ENCODE results near the gene A3GALT2. TPM values are rescaled to one million over a fixed set of nuclear protein-coding genes. Genes with fewer than 3 reads are reported as not detected.

The A3GALT2 gene
- total and polyA plus RNA-seq, 4 donors, result 0.33 to 0.57 TPM; not detected in 2

- no peaks in the 10 kb centered on the region for H3K27me3 ChIP-seq (ENCODE audit: control insufficient read depth, insufficient read depth, low read length)
- H3K36me3 ChIP-seq (ENCODE audit: control insufficient read depth, insufficient read depth, low read length), result peaks cover 2% of the 10 kb centered on the region
- H3K4me3 ChIP-seq (ENCODE audit: low read depth, low read length), result peak overlapping the region; percentile 52
- DNase-seq (ENCODE audit: low read depth in 4 of 6, low spot score in 6 of 6), result no peak
- peak overlapping the region; percentile 86 for H3K27ac ChIP-seq (ENCODE audit: low read depth, low read length)
- WGBS (ENCODE audit: insufficient coverage), result 80% methylated on average over 1 of the region's 3 CpGs
- H3K9me3 ChIP-seq (ENCODE audit: control insufficient read depth, insufficient read depth, low read length), result no peaks in the 10 kb centered on the region
- H3K4me1 ChIP-seq (ENCODE audit: control insufficient read depth, insufficient read depth, low read length), result peaks cover 47% of the 10 kb centered on the region
Observed at GRCh38 chr1:33346533-33346926, 25.6 kb upstream of the A3GALT2 start.

- no CpG with 5 or more reads among the region's 2 CpGs for WGBS (ENCODE audit: insufficient coverage)
- Histone ChIP-seq H3K4me3 (ENCODE audit: low read depth, low read length) (no peak overlapping the region), H3K36me3 (ENCODE audit: control insufficient read depth, insufficient read depth, low read length) (peaks cover 8% of the 10 kb centered on the region), H3K27ac (ENCODE audit: low read depth, low read length) (no peak overlapping the region), H3K27me3 (ENCODE audit: control insufficient read depth, insufficient read depth, low read length) (no peaks in the 10 kb centered on the region), H3K9me3 (ENCODE audit: control insufficient read depth, insufficient read depth, low read length) (no peaks in the 10 kb centered on the region), H3K4me1 (ENCODE audit: control insufficient read depth, insufficient read depth, low read length) (peaks cover 53% of the 10 kb centered on the region)
- no peak for DNase-seq (ENCODE audit: low read depth in 4 of 6, low spot score in 6 of 6)
Observed at GRCh38 chr1:33344896-33345560, 24.1 kb upstream of the A3GALT2 start.

- no peak for DNase-seq (ENCODE audit: low read depth in 4 of 6, low spot score in 6 of 6)
- Histone ChIP-seq H3K27me3 (ENCODE audit: control insufficient read depth, insufficient read depth, low read length) (no peaks in the 10 kb centered on the region), H3K4me3 (ENCODE audit: low read depth, low read length) (no peak overlapping the region), H3K27ac (ENCODE audit: low read depth, low read length) (peak overlapping the region; percentile 40), H3K4me1 (ENCODE audit: control insufficient read depth, insufficient read depth, low read length) (peaks cover 63% of the 10 kb centered on the region), H3K36me3 (ENCODE audit: control insufficient read depth, insufficient read depth, low read length) (peaks cover 8% of the 10 kb centered on the region), H3K9me3 (ENCODE audit: control insufficient read depth, insufficient read depth, low read length) (no peaks in the 10 kb centered on the region)
- 43% methylated on average over 5 of the region's 5 CpGs for WGBS (ENCODE audit: insufficient coverage)
Observed at GRCh38 chr1:33343539-33343938, 22.6 kb upstream of the A3GALT2 start.

DNA sequence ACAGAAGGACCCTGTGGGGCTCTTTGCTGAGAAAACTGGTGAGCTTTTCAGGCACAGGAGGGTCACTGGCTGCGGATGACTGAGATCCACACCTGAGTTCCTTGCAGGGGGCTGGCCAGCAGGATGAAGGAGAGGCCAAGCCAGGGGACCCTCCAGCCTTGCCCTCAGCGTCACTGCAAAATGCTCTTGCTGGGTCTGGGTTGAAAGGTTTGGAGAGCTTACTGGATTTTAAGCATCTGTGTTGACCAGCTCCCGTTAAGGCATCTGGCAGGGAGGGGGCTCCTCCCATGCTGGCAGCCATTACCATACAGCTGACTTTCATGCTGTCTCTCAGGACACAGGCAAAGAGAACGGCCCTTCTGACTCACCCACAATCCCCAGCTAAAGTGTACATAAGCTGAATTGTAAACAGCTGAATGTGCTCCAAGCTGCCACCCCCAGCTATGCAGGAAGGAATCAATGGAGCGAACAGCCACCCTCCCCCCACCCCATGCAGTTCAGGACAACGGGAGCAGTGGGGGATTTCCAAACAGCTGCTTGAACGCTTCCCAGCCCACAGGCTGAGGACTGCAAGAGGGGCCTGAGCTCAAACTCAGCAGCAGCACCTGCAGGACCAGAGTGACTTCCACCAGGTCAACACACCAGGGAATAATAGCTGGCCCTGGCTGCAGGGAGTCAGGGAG is 21.3 kb upstream of the A3GALT2 start:
- peak in 5 of 6 donors; percentile 45 to 93 (median 77) for DNase-seq (ENCODE audit: low read depth in 4 of 6, low spot score in 6 of 6)
- 7% methylated on average over 5 of the region's 7 CpGs for WGBS (ENCODE audit: insufficient coverage)
- Histone ChIP-seq H3K4me3 (ENCODE audit: low read depth, low read length) (no peak overlapping the region), H3K4me1 (ENCODE audit: control insufficient read depth, insufficient read depth, low read length) (peaks cover 59% of the 10 kb centered on the region), H3K36me3 (ENCODE audit: control insufficient read depth, insufficient read depth, low read length) (peaks cover 5% of the 10 kb centered on the region), H3K27me3 (ENCODE audit: control insufficient read depth, insufficient read depth, low read length) (no peaks in the 10 kb centered on the region), H3K27ac (ENCODE audit: low read depth, low read length) (peak overlapping the region; percentile 88), H3K9me3 (ENCODE audit: control insufficient read depth, insufficient read depth, low read length) (no peaks in the 10 kb centered on the region)

DNA sequence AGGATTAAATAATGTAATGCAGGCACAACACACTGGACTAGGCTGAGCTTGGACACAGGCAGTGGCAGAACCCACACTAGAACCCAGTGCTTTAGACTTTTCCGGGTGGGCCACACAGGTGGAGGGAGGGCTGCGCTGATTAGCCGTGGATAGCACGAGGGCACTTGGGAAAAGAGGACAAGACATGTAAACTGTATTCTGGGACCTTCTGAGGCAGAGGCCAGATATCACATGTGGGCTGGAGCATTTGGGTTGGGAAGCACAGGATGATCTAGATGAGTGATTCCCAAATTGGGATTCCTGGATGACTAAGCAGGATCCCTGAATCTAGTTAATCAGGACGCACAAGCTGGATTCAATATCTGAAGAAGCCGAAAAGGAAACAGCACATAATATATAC is 20.3 kb upstream of the A3GALT2 start:
- 55% methylated on average over 4 of the region's 6 CpGs for WGBS (ENCODE audit: insufficient coverage)
- H3K36me3 ChIP-seq (ENCODE audit: control insufficient read depth, insufficient read depth, low read length), result peaks cover 5% of the 10 kb centered on the region
- H3K9me3 ChIP-seq (ENCODE audit: control insufficient read depth, insufficient read depth, low read length), result no peaks in the 10 kb centered on the region
- no peaks in the 10 kb centered on the region for H3K27me3 ChIP-seq (ENCODE audit: control insufficient read depth, insufficient read depth, low read length)
- no peak for DNase-seq (ENCODE audit: low read depth in 4 of 6, low spot score in 6 of 6)
- H3K4me3 ChIP-seq (ENCODE audit: low read depth, low read length), result no peak overlapping the region
- H3K27ac ChIP-seq (ENCODE audit: low read depth, low read length), result no peak overlapping the region
- peaks cover 56% of the 10 kb centered on the region for H3K4me1 ChIP-seq (ENCODE audit: control insufficient read depth, insufficient read depth, low read length)

DNA sequence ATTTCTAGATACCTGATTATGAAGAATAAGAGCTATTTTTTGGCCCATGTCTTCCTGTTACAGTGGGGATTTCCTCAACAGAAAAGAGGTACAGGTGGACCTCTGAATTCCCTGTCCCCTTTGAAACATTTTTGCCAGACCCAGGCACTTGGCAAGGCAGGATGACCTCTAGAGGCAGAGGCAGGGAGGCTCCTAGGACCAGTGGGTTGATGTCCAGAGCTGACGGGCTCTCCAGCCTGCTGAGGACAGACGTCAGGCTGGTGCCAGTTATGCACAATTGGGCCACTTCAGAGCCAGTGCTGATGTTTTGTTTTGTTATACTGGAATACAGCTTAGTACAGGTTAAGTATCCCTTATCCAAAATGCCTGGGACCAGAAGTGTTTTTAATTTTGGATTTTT is 18.5 kb upstream of the A3GALT2 start:
- Histone ChIP-seq H3K27me3 (ENCODE audit: control insufficient read depth, insufficient read depth, low read length) (no peaks in the 10 kb centered on the region), H3K9me3 (ENCODE audit: control insufficient read depth, insufficient read depth, low read length) (no peaks in the 10 kb centered on the region), H3K27ac (ENCODE audit: low read depth, low read length) (peak overlapping the region; percentile 85), H3K4me1 (ENCODE audit: control insufficient read depth, insufficient read depth, low read length) (peaks cover 55% of the 10 kb centered on the region), H3K4me3 (ENCODE audit: low read depth, low read length) (no peak overlapping the region), H3K36me3 (ENCODE audit: control insufficient read depth, insufficient read depth, low read length) (peaks cover 8% of the 10 kb centered on the region)
- no peak for DNase-seq (ENCODE audit: low read depth in 4 of 6, low spot score in 6 of 6)
- 38% methylated on average over 1 of the region's 2 CpGs for WGBS (ENCODE audit: insufficient coverage)

DNA sequence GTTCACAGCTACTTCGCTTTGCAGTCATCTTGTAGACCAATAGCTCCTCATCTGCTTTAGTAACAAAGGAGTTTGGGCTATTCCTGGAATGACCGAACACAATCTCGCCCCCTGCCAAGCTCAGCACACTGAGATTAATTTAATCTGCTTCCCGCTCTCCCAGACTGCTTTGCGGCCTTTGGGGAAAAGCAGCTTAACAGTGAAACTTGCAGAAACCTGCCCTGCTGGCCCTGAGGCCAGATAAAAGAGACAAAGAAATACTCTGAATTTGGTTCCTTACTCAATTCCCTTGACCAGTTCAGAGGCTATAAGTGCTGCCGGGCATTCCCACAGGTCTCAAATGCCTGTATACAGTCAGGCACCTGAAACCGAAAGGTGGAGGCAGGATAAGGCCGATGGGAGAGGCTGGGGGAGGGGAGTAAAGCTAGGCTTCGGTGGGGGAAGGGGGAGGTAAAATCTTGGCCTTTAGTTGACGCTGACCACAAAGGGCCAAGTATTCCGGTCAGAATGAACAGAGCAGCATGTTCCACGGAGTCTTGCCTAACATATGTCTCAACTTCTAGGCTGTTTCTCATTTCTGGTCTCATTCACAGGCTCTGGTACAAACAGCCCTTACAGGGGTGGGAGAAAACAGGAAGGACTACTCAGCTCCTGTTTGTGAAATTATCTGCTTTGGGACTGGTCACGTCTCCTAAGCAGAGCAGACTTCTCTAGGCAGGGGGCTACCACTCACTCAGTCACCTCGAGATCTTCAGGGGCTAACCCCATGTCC is 17.7 kb upstream of the A3GALT2 start:
- Histone ChIP-seq H3K4me1 (ENCODE audit: control insufficient read depth, insufficient read depth, low read length) (peaks cover 58% of the 10 kb centered on the region), H3K27ac (ENCODE audit: low read depth, low read length) (peak overlapping the region; percentile 85), H3K9me3 (ENCODE audit: control insufficient read depth, insufficient read depth, low read length) (no peaks in the 10 kb centered on the region), H3K27me3 (ENCODE audit: control insufficient read depth, insufficient read depth, low read length) (no peaks in the 10 kb centered on the region), H3K36me3 (ENCODE audit: control insufficient read depth, insufficient read depth, low read length) (peaks cover 13% of the 10 kb centered on the region), H3K4me3 (ENCODE audit: low read depth, low read length) (no peak overlapping the region)
- 18% methylated on average over 12 of the region's 14 CpGs for WGBS (ENCODE audit: insufficient coverage)
- DNase-seq (ENCODE audit: low read depth in 4 of 6, low spot score in 6 of 6), result peak in 2 of 6 donors; percentile 80

GRCh38 chr1:33338048-33338439 is 17.1 kb upstream of the A3GALT2 start:
- H3K27ac ChIP-seq (ENCODE audit: low read depth, low read length), result peak overlapping the region; percentile 85
- peaks cover 18% of the 10 kb centered on the region for H3K36me3 ChIP-seq (ENCODE audit: control insufficient read depth, insufficient read depth, low read length)
- peaks cover 55% of the 10 kb centered on the region for H3K4me1 ChIP-seq (ENCODE audit: control insufficient read depth, insufficient read depth, low read length)
- no peaks in the 10 kb centered on the region for H3K27me3 ChIP-seq (ENCODE audit: control insufficient read depth, insufficient read depth, low read length)
- no peaks in the 10 kb centered on the region for H3K9me3 ChIP-seq (ENCODE audit: control insufficient read depth, insufficient read depth, low read length)
- no peak overlapping the region for H3K4me3 ChIP-seq (ENCODE audit: low read depth, low read length)
- WGBS (ENCODE audit: insufficient coverage), result no CpG with 5 or more reads among the region's 1 CpG
- DNase-seq (ENCODE audit: low read depth in 4 of 6, low spot score in 6 of 6), result no peak

- DNase-seq (ENCODE audit: low read depth in 4 of 6, low spot score in 6 of 6), result peak in 1 of 6 donors; percentile 46
- Histone ChIP-seq H3K27ac (ENCODE audit: low read depth, low read length) (no peak overlapping the region), H3K4me1 (ENCODE audit: control insufficient read depth, insufficient read depth, low read length) (peaks cover 55% of the 10 kb centered on the region), H3K4me3 (ENCODE audit: low read depth, low read length) (no peak overlapping the region), H3K9me3 (ENCODE audit: control insufficient read depth, insufficient read depth, low read length) (no peaks in the 10 kb centered on the region), H3K36me3 (ENCODE audit: control insufficient read depth, insufficient read depth, low read length) (peaks cover 24% of the 10 kb centered on the region), H3K27me3 (ENCODE audit: control insufficient read depth, insufficient read depth, low read length) (no peaks in the 10 kb centered on the region)
- WGBS (ENCODE audit: insufficient coverage), result 67% methylated on average over 3 of the region's 6 CpGs
Observed at GRCh38 chr1:33337441-33337840, 16.5 kb upstream of the A3GALT2 start.

All from spinal cord (tissue), 10 donors.